ENCODE data around the gene USP22. TPM values are rescaled to one million over a fixed set of nuclear protein-coding genes. Genes with fewer than 3 reads are reported as not detected.
"Not testable (repeated sequence)": the region's sequence is repeated elsewhere in the genome, so short reads cannot be mapped to it uniquely, and the experiment has no call there.

The USP22 gene
- total RNA-seq, 1 experiment from 2014 or later, result 150 TPM

DNA sequence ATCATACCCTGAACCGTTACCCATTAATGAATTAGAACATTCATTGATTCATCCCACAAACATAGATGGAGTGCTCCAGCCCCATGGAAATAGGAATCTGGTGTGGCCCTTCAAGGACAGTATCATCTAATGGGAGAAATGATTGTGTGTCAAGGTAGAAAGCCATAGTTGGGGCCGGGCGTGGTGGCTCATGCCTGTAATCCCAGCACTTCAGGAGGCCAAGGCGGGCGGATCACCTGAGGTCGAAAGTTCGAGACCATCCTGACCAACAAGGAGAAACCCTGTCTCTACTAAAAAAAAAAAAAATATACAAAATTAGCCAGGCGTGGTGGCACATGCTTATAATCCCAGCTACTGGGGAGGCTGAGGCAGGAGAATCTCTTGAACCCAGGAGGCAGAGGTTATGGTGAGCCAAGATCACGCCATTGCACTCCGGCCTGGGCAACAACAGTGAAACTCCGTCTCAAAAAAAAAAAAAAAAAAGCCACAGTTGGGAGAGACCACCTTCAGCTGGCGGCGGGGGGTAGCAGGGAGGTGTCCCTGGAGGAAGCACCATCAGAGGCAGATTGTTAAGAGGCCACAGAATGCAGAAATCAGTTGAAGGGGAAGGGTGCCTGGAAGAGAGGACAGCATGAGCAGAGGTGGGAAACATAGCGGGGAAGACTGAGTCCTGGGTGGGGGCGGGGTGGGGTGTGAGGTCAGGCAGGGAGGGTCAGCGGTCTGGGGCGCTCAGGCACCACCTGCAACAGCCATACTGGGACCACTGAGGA is 60.0 kb downstream of the USP22 start:
- intact Hi-C loops (cut with micrococcal nuclease; ENCODE audit: unreplicated experiment), result no loop called here
- no peak overlapping the region for H3K4me3 Mint-ChIP-seq (ENCODE audit: low read depth, unreplicated experiment)
- TF ChIP-seq, protein P1, sequence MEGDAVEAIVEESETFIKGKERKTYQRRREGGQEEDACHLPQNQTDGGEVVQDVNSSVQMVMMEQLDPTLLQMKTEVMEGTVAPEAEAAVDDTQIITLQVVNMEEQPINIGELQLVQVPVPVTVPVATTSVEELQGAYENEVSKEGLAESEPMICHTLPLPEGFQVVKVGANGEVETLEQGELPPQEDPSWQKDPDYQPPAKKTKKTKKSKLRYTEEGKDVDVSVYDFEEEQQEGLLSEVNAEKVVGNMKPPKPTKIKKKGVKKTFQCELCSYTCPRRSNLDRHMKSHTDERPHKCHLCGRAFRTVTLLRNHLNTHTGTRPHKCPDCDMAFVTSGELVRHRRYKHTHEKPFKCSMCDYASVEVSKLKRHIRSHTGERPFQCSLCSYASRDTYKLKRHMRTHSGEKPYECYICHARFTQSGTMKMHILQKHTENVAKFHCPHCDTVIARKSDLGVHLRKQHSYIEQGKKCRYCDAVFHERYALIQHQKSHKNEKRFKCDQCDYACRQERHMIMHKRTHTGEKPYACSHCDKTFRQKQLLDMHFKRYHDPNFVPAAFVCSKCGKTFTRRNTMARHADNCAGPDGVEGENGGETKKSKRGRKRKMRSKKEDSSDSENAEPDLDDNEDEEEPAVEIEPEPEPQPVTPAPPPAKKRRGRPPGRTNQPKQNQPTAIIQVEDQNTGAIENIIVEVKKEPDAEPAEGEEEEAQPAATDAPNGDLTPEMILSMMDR (IDR thresholded peaks at IDR 0.05; ENCODE audit: unreplicated experiment), result no peak
- H3K9me3 Mint-ChIP-seq (ENCODE audit: low read depth, unreplicated experiment), result no peaks in the 10 kb centered on the region
- no TSS peak for BruUV-seq (replicated peaks)
- DNase-seq, result no peak
- H3K36me3 Mint-ChIP-seq (ENCODE audit: insufficient read depth, unreplicated experiment), result no peaks in the 10 kb centered on the region
- peaks cover 48% of the 10 kb centered on the region for H3K27me3 Mint-ChIP-seq (ENCODE audit: unreplicated experiment)
- CTCF ChIA-PET, result no interaction called here
- H3K4me1 Mint-ChIP-seq (ENCODE audit: low read depth, unreplicated experiment), result no peaks in the 10 kb centered on the region
- H3K27ac Mint-ChIP-seq (ENCODE audit: unreplicated experiment), result no peak overlapping the region

DNA sequence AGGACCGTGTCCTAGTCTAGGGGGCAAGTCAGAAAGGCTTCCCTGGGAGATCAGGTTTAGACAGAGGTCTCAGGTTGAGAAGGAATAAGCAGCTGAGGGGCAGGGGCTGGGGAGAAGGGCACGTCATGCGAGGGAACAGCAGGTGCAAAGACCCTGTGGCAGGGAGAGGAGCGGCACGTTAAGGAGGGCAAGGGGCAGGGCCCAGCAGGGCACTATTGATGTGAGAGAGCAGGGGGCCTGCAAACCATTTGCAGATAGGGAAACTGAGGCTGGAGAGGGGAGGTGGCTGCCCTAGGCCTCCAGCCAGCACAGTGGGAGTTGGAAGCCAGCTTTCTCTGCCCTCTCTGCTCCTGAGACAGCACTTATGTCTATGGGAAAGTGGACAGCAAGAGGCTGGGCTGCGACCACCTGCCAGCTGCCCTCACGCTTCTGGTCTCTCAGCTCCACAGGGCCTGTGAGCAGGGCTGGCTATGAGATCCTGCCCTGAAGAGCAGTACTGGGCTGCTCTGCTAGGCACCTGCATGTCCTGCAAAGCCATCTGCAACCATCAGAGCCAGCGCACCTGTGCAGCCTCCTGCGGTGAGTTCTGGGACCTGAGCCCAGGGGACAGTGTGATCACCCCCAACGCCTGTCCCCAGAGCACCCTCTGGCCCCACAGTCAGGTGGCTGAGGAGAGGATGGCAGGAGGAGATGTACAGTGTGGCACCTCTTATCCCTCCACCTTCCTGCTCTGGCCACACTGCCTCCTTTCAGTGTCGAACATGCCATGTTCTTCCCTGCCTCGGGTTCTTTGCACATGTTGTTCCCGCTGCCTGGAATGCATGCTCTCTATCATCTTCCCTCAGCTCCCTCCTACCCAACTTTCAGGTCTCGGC is 61.5 kb downstream of the USP22 start:
- CTCF ChIA-PET, result no interaction called here
- BruUV-seq (replicated peaks), result no TSS peak
- TF ChIP-seq, protein P1 (IDR thresholded peaks at IDR 0.05; ENCODE audit: unreplicated experiment), result no peak
- Mint-ChIP-seq H3K4me3 (ENCODE audit: low read depth, unreplicated experiment) (no peak overlapping the region), H3K4me1 (ENCODE audit: low read depth, unreplicated experiment) (no peaks in the 10 kb centered on the region), H3K9me3 (ENCODE audit: low read depth, unreplicated experiment) (no peaks in the 10 kb centered on the region), H3K36me3 (ENCODE audit: insufficient read depth, unreplicated experiment) (no peaks in the 10 kb centered on the region), H3K27me3 (ENCODE audit: unreplicated experiment) (peaks cover 63% of the 10 kb centered on the region), H3K27ac (ENCODE audit: unreplicated experiment) (no peak overlapping the region)
- DNase-seq, result no peak
- intact Hi-C loops (cut with micrococcal nuclease; ENCODE audit: unreplicated experiment), result no loop called here

DNA sequence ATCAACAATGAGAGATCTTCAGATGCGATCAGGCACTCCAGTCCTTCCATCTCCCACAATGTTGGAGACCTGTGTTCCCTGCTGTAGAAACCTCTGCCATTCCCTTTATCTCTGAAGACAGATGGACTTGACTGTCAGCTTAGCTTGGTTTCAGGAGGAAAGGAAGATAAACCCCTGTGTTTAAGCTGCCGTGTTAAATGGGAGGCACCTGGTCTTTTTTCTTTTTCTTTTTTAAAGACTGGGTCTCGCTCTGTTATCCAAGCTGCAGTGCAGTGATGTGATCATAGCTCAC is 63.1 kb downstream of the USP22 start:
- intact Hi-C loops (cut with micrococcal nuclease; ENCODE audit: unreplicated experiment), result no loop called here
- no peaks in the 10 kb centered on the region for H3K9me3 Mint-ChIP-seq (ENCODE audit: low read depth, unreplicated experiment)
- no peak overlapping the region for H3K27ac Mint-ChIP-seq (ENCODE audit: unreplicated experiment)
- DNase-seq, result no peak
- H3K4me3 Mint-ChIP-seq (ENCODE audit: low read depth, unreplicated experiment), result no peak overlapping the region
- CTCF ChIA-PET, result no interaction called here
- TF ChIP-seq, protein P1 (IDR thresholded peaks at IDR 0.05; ENCODE audit: unreplicated experiment), result no peak
- no peaks in the 10 kb centered on the region for H3K4me1 Mint-ChIP-seq (ENCODE audit: low read depth, unreplicated experiment)
- BruUV-seq (replicated peaks), result no TSS peak
- H3K27me3 Mint-ChIP-seq (ENCODE audit: unreplicated experiment), result peaks cover 75% of the 10 kb centered on the region
- no peaks in the 10 kb centered on the region for H3K36me3 Mint-ChIP-seq (ENCODE audit: insufficient read depth, unreplicated experiment)

DNA sequence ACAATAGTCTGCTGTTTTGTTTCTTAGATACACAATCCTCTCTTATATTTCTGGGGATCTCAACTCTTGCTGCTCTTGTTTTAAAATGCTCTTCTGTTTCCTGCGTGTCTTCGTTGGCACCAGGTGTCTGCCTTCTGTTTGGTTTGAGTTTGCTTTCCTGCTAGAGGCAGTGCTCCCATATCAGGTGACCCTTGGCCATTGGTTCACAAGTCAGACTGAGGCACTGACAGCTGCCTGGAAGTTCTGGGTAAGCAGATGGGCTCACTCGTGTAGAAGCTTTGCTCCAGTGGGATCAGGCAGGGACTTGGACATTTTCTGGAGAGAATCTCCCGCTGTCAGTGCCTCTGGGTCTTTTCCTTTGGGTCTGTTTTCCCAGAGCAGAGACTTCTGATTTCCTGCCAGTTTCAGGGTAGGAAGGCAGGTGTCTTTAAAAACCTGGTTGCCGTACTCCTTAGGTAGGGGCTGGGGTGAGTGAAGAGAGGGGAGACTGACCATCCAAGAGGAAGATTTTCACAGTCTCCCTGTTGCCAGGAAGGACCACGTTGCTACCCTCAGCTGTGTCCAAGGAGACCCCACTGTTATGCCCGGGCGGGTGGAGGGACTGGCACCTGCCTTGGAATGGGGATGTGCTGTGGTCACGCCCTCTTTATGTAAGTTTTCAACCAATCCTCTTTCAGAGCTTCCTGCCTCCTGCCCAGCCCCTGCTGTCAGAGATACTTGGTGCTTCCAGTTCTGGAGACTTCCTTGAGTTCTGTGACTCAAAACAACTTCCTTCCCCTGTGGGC is 63.6 kb downstream of the USP22 start:
- intact Hi-C loops (cut with micrococcal nuclease; ENCODE audit: unreplicated experiment); H3K36me3 Mint-ChIP-seq (ENCODE audit: insufficient read depth, unreplicated experiment); H3K4me1 Mint-ChIP-seq (ENCODE audit: low read depth, unreplicated experiment); H3K27ac Mint-ChIP-seq (ENCODE audit: unreplicated experiment); BruUV-seq (replicated peaks); H3K9me3 Mint-ChIP-seq (ENCODE audit: low read depth, unreplicated experiment); H3K4me3 Mint-ChIP-seq (ENCODE audit: low read depth, unreplicated experiment); DNase-seq; CTCF ChIA-PET: not testable (repeated sequence)
- peaks cover 80% of the 10 kb centered on the region for H3K27me3 Mint-ChIP-seq (ENCODE audit: unreplicated experiment)

DNA sequence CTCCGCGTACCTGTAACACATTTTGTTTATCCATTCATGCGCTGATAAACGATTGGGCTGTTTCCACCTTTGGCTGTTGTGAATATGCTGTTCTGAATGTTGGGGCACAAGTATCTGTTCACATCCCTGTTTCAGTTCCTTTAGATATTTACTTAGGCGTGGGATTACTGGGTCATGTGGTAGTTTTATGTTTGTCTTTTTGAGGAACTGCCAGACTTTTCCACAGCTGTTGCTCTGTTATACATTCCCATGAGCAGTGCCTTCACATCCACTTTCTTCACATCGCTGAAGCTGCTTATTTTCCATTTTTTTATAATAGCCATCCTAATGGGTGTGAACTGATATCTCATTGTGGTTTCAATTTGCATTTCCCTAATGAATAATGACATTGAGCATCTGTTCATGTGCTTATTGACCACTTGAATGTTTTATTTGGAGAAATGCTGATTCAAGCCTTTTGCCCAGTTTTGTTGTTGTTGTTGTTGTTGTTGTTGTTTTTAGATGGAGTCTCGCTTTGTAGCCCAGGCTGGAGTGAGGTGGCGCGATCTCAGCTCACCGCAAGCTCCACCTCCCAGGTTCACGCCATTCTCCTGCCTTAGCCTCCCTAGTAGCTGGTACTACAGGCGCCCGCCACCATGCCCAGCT is 65.1 kb downstream of the USP22 start:
- H3K9me3 Mint-ChIP-seq (ENCODE audit: low read depth, unreplicated experiment); CTCF ChIA-PET; H3K4me3 Mint-ChIP-seq (ENCODE audit: low read depth, unreplicated experiment); DNase-seq; H3K27ac Mint-ChIP-seq (ENCODE audit: unreplicated experiment); H3K36me3 Mint-ChIP-seq (ENCODE audit: insufficient read depth, unreplicated experiment); intact Hi-C loops (cut with micrococcal nuclease; ENCODE audit: unreplicated experiment); H3K4me1 Mint-ChIP-seq (ENCODE audit: low read depth, unreplicated experiment); BruUV-seq (replicated peaks): not testable (repeated sequence)
- H3K27me3 Mint-ChIP-seq (ENCODE audit: unreplicated experiment), result peaks cover 94% of the 10 kb centered on the region

All from Calu3 (cell line).